Measurements from ENCODE around the gene BCL7B. TPM values are rescaled to one million over a fixed set of nuclear protein-coding genes. Genes with fewer than 3 reads are reported as not detected.

Gene BCL7B
- total and polyA plus RNA-seq, 2 donors (not counting 3 experiments of a cell fraction or from before 2014, with no cell fraction given): 61.2 to 68.3 TPM

- POLR2A ChIA-PET: no interaction called here
- H3K9me1 ChIP-seq (replicated peaks; ENCODE audit: control insufficient read depth, extremely low read depth, insufficient read depth, low read length): no peaks in the 10 kb centered on the region
- no peak overlapping the region for H3K27ac ChIP-seq (ENCODE audit: insufficient read depth, low read depth, low read length)
- FAIRE-seq (no peak), DNase-seq (ENCODE audit: low read depth, low spot score) (no peak)
- TF ChIP-seq EZH2 (IDR thresholded peaks at IDR 0.05; ENCODE audit: borderline replicate concordance, low read depth, low read length, severe bottlenecking): no peak
- no peak for TF ChIP-seq GATA2 (IDR thresholded peaks at IDR 0.05; ENCODE audit: insufficient read depth, insufficient read length, low read depth, low read length)
- no peak for TF ChIP-seq POLR2AphosphoS5 (IDR thresholded peaks at IDR 0.05; ENCODE audit: insufficient read depth, low read depth, low read length)
- TF ChIP-seq MAX (IDR thresholded peaks at IDR 0.05; ENCODE audit: insufficient read depth, insufficient read length): no peak
- no peak for TF ChIP-seq JUN (IDR thresholded peaks at IDR 0.05; ENCODE audit: borderline replicate concordance, insufficient read depth, insufficient read length, low read depth)
- TF ChIP-seq MYC (IDR thresholded peaks at IDR 0.05; ENCODE audit: low read depth, low read length): no peak
- no peak for TF ChIP-seq CTCF (IDR thresholded peaks at IDR 0.05; ENCODE audit: extremely low read depth in 1 of 2, insufficient read depth in 1 of 2, low read depth in 1 of 2, low read length in 2 of 2)
- TF ChIP-seq POLR2A (IDR thresholded peaks at IDR 0.05; ENCODE audit: low read depth, low read length): no peak
- TF ChIP-seq FOS (IDR thresholded peaks at IDR 0.05; ENCODE audit: borderline replicate concordance, insufficient read depth, low read length): no peak
- dilution Hi-C loops (cut with MboI; ENCODE audit: extremely low pct_ligation_motif_present, low sequenced_read_pairs) (no loop called here), intact Hi-C loops (cut with micrococcal nuclease) (no loop called here)
- peaks cover 4% of the 10 kb centered on the region for H3K4me1 ChIP-seq (ENCODE audit: control insufficient read depth, extremely low read depth, insufficient read depth, low read length)
- no peaks in the 10 kb centered on the region for H4K20me1 ChIP-seq (replicated peaks; ENCODE audit: control insufficient read depth, extremely low read depth, insufficient read depth, low read length)
- peaks cover 12 to 39% of the 10 kb centered on the region in 2 experiments for H3K36me3 ChIP-seq (ENCODE audit: control insufficient read depth in 2 of 2, extremely low read depth in 1 of 2, insufficient read depth in 2 of 2, low read length in 2 of 2)
- H3K27me3 ChIP-seq (ENCODE audit: control insufficient read depth in 2 of 2, insufficient read depth in 2 of 2, low read length in 2 of 2): no peaks in the 10 kb centered on the region
- no TSS peak for BruUV-seq (replicated peaks)
- no peak overlapping the region for H3K4me2 ChIP-seq (ENCODE audit: insufficient read depth, low read length)
- no peak overlapping the region for H3K9ac ChIP-seq (replicated peaks; ENCODE audit: extremely low read depth, insufficient read depth, low read length)
- H3K79me2 ChIP-seq (ENCODE audit: control insufficient read depth, insufficient read depth, low read length): peaks cover 39% of the 10 kb centered on the region
- no peak overlapping the region for H3K4me3 ChIP-seq (replicated peaks in 1 of 3; ENCODE audit: insufficient read depth in 1 of 3, low read depth in 1 of 3, low read length in 3 of 3)
- no peak overlapping the region for H2AFZ ChIP-seq (ENCODE audit: low read depth, low read length)
- no peaks in the 10 kb centered on the region for H3K9me3 ChIP-seq (replicated peaks; ENCODE audit: control insufficient read depth, insufficient read depth, low read length)
- CTCF ChIA-PET: no interaction called here
Measured at GRCh38 chr7:73573276-73573675, 15.8 kb upstream of the BCL7B start.

Measured in endothelial cell of umbilical vein (primary cell).